Inferior parietal cortex (tissue), 1 donor: ENCODE data around the gene PLA2G5.

Experiments used
- DNase-seq: peaks from one replicate; pipeline ENCODE4 v3.0.0-alpha.2; 2016; ENCODE audit errors: extremely low spot score

The PLA2G5 gene

DNA sequence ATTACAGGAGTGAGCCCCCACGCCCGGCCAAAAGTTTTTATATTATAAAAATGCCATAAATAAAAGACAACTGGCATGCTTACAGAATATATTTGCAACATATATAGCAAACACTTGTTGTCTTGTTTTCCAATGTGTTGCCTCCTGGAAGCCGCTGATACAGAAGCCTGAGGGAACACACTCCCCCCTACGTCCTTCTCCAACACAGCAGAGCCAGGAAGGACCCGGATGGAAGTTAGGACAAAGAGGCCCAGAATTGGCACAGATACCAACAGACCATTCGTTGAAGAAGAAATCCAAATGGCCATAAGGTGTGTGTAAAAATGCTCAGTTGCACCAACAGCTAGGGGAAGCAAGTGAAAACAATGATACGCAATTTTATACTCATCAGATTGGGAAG, 1.3 kb upstream of the PLA2G5 start:
- no peak for DNase-seq

- no peak for DNase-seq
Measured at GRCh38 chr1:20070357-20070756, 363 bp downstream of the PLA2G5 start.

DNA sequence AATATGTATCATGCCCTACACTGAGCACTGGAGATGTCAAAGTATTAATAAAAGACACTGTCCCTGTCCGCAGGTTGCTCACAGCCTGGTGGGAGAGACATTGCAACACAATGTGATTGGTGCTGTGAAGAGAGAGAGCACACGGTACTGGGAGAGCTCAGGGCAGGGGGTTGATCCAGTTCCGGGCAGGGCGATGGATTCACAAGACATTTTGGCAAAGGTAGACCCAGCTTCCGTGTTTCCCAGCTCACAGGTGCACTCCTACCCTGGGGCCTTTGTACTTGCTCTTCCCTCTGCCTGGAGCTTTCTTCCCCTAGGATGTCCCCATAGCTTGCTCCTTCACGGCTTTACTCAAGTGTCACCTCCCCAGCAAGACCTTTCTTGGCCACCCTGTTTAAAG, 1.4 kb downstream of the PLA2G5 start:
- no peak for DNase-seq

DNA sequence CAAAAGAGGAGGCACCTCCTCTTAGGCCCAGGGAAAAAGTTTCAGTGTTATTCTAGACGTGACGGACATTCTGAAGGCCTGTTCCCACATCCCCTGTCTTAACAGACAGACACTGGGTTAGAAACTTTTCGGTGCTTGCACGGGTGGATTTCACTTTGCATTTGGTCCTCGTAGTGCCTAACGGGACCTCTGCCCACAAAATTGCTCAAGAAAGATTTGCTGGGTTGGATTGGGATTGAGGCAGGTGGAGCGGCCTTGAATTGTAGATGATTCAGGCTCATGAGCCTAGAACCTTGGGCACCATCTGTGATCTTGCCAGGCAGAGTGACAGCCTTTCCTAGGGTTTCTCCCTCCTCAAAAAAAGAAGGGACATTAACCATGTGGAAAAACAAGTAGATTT, 2.8 kb downstream of the PLA2G5 start:
- DNase-seq, result no peak

DNA sequence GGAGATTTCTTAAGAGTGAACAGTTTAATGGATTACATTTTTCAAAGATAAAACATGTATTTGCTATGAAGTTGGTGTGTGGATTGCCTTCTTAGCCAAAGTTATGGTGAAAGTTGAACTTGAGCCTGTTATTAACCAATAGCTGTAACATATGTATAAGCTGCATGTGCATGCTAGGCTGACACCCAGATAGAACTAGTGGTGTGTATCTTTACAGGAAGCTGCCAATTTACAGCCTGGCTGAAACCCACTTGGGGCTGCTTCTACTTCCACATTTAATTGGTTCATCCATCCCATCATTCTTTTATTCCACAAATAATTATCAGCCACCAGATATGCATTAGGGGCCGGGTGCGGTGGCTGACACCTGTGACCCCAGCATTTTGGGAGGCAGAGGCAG, 3.3 kb downstream of the PLA2G5 start:
- no peak for DNase-seq

DNA sequence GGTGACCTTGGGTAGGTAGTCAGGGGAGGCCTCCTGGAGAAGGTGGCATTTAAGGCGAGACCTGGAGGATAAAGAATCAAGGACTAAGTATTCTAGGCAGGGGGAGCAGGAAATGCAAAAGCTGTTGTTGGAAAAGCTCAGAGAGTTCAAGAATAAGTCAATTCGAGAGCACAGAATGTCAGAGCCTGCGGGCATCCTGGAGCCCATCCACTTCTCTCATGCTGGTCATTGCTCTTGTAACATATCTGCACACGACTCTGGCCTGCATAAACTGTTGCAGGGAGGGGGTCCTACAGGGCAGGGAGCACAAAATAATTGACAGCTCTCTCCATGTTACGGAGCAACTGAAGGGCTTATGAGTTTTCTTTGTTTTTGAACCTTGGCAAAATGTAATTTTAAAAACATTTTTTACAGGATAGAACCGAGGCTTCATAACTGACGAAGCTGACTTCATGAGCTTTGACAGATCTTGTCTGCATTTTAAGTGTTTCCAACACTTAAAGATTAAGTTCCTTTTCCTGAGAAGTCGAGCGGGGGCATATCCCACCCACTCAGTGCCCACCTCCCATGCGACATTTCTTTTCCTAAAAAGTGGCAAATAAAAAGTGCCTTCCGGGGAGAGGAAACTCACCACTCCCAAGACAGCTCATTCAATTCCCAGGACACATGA, 4.2 kb downstream of the PLA2G5 start:
- no peak for DNase-seq

- DNase-seq, result no peak
Measured at GRCh38 chr1:20074725-20075171, 4.8 kb downstream of the PLA2G5 start.

DNA sequence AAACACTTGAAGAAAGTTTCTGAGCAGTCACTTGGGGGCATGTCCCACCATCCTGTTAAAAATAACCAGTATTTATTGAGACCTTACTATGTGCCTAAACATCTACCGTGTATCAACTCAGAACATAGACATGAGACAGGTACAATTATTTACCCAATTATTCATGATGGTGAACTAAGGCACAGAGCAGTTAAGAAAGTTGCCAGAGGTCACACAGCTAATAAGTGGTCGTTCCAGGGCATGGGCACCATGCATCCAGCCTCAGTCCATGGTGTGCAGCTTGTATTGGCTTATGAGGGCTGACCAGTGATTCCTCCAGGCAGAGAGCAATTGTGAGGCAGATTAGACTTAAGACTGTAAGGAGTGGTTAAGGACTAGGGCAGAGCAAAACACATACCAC, 5.4 kb downstream of the PLA2G5 start:
- DNase-seq, result no peak

GRCh38 chr1:20076223-20076622, 6.2 kb downstream of the PLA2G5 start:
- DNase-seq, result no peak

GRCh38 chr1:20076710-20077461, 6.9 kb downstream of the PLA2G5 start:
- no peak for DNase-seq

DNA sequence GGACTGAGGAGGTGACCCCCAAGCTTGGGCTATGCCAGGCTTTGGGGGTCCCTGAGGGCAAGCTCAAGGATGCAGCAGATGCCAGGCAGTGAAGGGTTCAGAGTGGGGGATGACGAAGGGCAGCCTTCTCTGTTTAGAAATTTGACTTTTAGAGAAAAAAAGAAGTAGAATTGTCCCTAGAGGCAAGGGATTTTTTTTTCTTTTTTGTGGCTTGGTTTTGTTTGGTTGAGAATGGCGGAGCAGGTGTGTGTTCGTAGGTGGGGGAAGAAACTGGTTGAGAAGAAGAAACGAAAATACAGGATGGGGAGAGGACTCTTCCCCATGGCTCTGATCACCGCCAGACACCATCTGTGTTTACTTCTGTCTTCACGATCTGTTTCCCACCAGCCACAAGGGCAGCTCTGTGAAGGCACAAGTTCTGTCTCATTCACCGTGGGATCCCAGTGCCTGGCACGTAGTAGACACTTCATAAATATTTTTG, 8.2 kb downstream of the PLA2G5 start:
- no peak for DNase-seq

- DNase-seq, result no peak
Measured at GRCh38 chr1:20078711-20079110, 8.7 kb downstream of the PLA2G5 start.

GRCh38 chr1:20079661-20080305, 9.8 kb downstream of the PLA2G5 start:
- DNase-seq, result no peak

DNA sequence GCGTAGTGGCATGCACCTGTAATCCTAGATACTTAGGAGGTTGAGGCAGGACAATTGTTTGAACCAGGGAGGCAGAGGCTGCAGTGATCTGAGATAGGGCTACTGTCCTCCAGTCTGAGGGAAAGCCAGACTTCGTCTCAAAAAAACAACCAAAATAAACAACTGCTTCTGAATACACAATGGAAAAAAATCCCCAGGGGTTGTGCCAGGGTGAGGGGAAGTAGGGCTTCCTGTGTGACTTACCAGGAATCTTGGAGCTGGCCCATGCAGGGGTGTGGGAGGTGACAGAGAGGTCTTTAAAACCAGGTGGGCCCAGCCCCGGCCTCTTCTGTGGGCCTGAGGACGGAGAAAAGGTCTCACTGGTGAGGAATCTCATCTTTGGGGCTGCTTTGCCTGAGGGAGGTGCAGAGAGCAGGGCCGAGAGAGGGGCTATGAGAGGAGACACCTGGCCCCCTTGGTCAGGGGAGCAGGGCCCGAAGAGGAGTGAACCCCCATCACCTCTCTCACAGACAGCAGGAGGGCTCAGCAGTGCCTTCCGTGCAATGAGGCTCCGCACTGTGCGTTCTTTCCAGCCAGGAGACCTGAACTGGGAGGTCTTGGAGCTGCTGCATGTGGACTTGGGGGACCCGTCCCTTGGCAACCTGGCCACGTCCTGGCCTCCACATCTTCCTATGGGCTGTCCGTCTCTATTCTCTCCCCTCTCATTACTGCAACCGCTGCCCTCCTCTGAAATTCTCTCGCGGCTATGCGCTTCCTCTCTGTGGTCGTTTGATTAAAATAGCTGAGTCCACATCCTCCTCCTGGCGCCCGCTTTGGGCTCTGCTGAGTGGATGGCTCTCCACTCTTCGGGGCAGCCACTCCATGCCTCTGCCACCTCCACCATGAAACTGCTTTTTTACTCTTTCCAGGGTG, 10.7 kb downstream of the PLA2G5 start:
- DNase-seq, result no peak

DNA sequence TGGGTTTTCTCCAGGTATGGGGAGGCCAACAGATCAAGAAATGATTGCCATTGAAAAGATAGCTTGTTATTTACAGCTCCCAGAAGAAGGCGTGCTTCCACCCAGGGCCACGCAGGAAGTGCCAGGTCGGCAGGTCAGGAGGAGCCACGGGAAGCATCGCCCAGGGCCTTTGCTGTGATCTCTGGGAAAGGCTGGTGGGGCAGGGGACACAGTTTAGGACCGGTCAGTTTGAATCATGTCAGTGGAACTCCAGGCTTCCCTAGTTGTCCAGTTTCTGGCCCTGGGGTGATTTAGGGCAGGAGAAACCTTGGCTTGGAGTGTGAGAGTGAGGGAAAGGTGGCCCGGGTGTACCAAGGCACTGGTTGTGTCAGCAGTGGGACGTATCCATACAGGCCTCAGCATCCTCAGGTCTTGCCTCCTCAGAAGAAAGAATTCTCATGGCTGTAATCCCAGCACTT, 11.4 kb downstream of the PLA2G5 start:
- no peak for DNase-seq

- DNase-seq, result no peak
Measured at GRCh38 chr1:20082772-20083171, 12.8 kb downstream of the PLA2G5 start.

DNA sequence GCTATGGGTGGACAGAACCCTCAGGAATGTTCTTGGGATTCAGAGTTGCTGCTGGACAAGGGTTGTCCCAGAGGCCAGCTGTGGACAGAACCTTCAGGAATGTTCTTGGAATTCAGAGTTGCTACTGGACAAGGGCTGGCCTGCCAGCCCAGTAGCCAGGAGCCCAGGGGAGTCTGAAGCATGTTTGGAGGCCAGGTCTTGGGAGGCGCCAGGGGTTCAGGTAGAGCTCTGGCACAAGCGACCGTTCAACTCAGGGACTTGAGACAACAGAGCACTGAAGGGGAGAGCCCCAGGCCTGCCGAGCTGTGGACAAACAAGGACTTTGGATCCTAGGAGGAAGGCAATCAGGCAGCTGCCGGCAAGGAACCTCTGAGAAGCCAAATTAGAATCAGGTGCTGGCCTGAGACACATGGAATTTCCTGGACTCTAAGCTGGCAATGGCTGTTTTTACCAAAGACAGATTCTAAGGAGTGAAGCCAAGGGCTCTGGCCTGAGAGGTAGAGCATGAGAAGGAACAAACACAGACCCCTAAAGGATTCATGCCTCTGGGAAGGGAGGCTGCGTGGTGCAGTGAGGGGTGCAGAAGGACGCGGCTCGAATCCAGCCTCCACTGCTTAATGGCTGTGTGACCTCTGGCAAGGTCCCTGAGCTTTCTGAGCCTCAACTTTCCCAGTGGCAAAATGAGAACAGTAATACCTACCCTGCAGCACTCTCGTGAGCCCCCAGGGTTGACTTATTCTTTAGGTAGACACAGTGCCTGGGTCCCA, 13.4 kb downstream of the PLA2G5 start:
- DNase-seq, result no peak

GRCh38 chr1:20086800-20087199, 16.8 kb downstream of the PLA2G5 start:
- DNase-seq, result no peak

DNA sequence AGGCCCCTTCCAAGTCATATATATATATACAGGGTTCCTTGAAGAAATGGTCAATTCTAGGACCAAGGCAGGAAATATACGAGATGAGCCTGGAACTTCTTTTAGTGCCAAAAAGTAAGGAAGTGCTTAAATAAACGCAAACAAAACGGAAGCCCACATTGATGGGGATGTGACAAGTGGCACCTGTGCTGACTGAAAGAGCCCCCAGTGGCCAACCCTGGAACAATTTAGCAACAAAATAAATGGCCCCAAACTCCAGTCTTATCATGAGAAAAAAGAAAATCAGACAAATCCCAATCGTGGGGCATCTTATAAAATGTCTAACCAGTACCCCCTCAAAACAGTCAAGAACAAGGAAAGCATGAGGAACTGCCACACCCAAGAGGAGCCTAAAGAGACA, 17.7 kb downstream of the PLA2G5 start:
- DNase-seq, result no peak

DNA sequence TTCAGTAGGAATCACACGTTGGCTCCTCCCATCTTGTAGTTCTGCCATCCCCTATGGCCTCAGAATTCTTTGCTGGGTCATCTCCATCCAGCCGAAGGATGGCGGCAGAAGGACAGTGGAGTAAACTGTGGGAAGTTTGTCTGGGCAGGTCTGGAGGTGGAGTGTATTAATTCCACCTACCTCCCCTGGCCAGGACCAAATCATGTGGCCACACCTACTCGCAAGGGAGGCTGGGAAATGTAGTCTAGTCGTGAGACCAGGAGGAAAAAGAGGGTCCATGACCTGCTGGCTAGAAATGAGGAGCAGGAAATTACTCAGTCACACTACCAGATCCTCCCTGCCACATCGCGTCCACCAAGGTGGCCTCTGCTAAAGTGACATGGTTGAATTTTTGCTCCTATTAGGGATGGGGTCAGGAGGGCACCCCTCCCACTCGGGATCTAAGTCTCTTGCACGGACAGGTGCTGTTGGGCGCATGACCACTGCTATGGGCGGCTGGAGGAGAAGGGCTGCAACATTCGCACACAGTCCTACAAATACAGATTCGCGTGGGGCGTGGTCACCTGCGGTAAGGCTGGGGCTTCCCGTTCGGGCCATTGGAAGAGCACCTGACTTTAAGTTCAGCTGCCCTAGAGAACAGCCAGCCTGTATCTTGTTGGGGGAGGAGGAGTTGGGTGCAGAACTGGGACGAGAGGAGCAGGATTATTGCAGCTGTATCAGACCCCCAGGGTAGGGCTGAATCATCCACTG, 19.5 kb downstream of the PLA2G5 start:
- no peak for DNase-seq
